Ovary (tissue), 3 donors: ENCODE results near the gene FAM170B.

Experiments
- CTCF ChIP-seq, 3 donors: fragments of 450-650 bp in 2 of 3; fragments of 200-600 bp in 1 of 3; IDR thresholded peaks; one replicate each; pipeline versions ENCODE4 v1.5.1 to v1.8.0; 2016 to 2022; ENCODE audit warnings: antibody characterized with exemption in 3 of 3, mild to moderate bottlenecking in 1 of 3
- EP300 ChIP-seq: sonication (generic); formaldehyde crosslinking; IDR thresholded peaks from one replicate; pipeline ENCODE4 v1.6.1; 2017; ENCODE audit warnings: antibody characterized with exemption
- POLR2A ChIP-seq: fragments of 450-650 bp; IDR thresholded peaks from one replicate; pipeline ENCODE4 v1.6.1; 2017; ENCODE audit warnings: antibody characterized with exemption, mild to moderate bottlenecking, moderate library complexity
- donor health status: DM: no; HTN: no; CAD: no.

DNA sequence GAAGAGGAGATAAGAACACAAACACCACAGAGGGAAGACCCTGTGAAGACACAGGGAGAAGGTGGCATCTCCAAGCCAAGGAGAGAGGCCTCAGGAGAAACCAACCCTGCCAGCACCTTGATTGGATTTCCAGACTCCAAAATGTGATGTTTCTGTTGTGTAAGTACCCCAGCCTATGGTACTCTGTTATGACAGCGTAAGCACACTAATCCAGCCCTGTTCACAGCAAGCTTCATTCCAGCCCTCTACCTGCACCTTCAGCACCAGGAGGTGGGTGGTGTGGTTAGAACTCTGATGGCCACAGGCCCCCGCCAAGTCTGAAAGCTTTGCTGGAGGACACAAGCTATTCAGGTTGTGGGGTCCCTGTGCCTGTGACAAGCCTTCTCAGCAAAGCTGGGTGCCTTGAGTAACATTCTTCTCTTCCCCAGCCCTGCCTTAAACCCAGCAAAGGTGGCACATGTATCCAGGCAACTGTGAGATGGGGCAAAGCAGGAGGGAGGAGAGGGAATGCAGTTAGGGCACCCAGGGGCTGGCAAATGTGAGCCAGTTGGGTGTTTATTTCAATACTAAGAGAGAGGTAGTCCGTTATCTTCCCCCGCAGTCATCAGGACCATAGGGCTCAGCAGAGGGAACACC is 23.0 kb downstream of the FAM170B start:
- no peak for TF ChIP-seq CTCF (IDR thresholded peaks at IDR 0.05)
- no peak for TF ChIP-seq EP300
- no peak for TF ChIP-seq POLR2A
